ENCODE results near the gene UGT1A3. TPM values are rescaled to one million over a fixed set of nuclear protein-coding genes. Genes with fewer than 3 reads are reported as not detected.

The UGT1A3 gene
- total and polyA plus RNA-seq, 2 experiments from 2014 or later: not detected

GRCh38 chr2:233821196-233821595 is 92.4 kb downstream of the UGT1A3 start:
- TF ChIP-seq EZH2 (IDR thresholded peaks at IDR 0.05; ENCODE audit: borderline replicate concordance) (no peak), EZH2phosphoT487 (IDR thresholded peaks at IDR 0.05; ENCODE audit: low read depth, severe bottlenecking, unreplicated experiment) (no peak), CTCF (IDR thresholded peaks at IDR 0.05; ENCODE audit: poor library complexity) (no peak)
- H3K79me2 ChIP-seq: no peaks in the 10 kb centered on the region
- DNase-seq (ENCODE audit: low spot score): no peak
- H3K4me2 ChIP-seq: no peak overlapping the region
- no peak overlapping the region for H3K27ac ChIP-seq
- H3K4me3 ChIP-seq: no peak overlapping the region
- WGBS (ENCODE audit: low lambda C conversion rate, missing lambda C conversion rate): 85% methylated on average over 3 of the region's 3 CpGs
- no peaks in the 10 kb centered on the region for H3K27me3 ChIP-seq
- no peaks in the 10 kb centered on the region for H4K20me1 ChIP-seq (ENCODE audit: insufficient read depth, poor library complexity, severe bottlenecking)
- no peaks in the 10 kb centered on the region for H3K9me2 ChIP-seq (replicated peaks; ENCODE audit: insufficient read depth)
- H2AFZ ChIP-seq: no peak overlapping the region
- H3K9me3 ChIP-seq (ENCODE audit: low read depth): no peaks in the 10 kb centered on the region
- no peaks in the 10 kb centered on the region for H3K36me3 ChIP-seq (replicated peaks; ENCODE audit: insufficient read depth, low read depth)
- peaks cover 10% of the 10 kb centered on the region for H3K4me1 ChIP-seq (ENCODE audit: insufficient read depth)

GRCh38 chr2:233821709-233822100 is 92.9 kb downstream of the UGT1A3 start:
- 95% methylated on average over 8 of the region's 8 CpGs for WGBS (ENCODE audit: low lambda C conversion rate, missing lambda C conversion rate)
- H3K4me2 ChIP-seq: no peak overlapping the region
- no peak overlapping the region for H2AFZ ChIP-seq
- no peak overlapping the region for H3K4me3 ChIP-seq
- H3K27ac ChIP-seq: no peak overlapping the region
- no peaks in the 10 kb centered on the region for H3K9me3 ChIP-seq (ENCODE audit: low read depth)
- H3K4me1 ChIP-seq (ENCODE audit: insufficient read depth): peaks cover 10% of the 10 kb centered on the region
- no peaks in the 10 kb centered on the region for H3K9me2 ChIP-seq (replicated peaks; ENCODE audit: insufficient read depth)
- H3K79me2 ChIP-seq: no peaks in the 10 kb centered on the region
- no peaks in the 10 kb centered on the region for H3K27me3 ChIP-seq
- no peak for DNase-seq (ENCODE audit: low spot score)
- H3K36me3 ChIP-seq (replicated peaks; ENCODE audit: insufficient read depth, low read depth): no peaks in the 10 kb centered on the region
- no peaks in the 10 kb centered on the region for H4K20me1 ChIP-seq (ENCODE audit: insufficient read depth, poor library complexity, severe bottlenecking)
- TF ChIP-seq EZH2 (IDR thresholded peaks at IDR 0.05; ENCODE audit: borderline replicate concordance): no peak

GRCh38 chr2:233822101-233822771 is 93.4 kb downstream of the UGT1A3 start:
- Histone ChIP-seq H3K27ac (no peak overlapping the region), H3K36me3 (replicated peaks; ENCODE audit: insufficient read depth, low read depth) (no peaks in the 10 kb centered on the region), H4K20me1 (ENCODE audit: insufficient read depth, poor library complexity, severe bottlenecking) (no peaks in the 10 kb centered on the region), H2AFZ (no peak overlapping the region), H3K4me1 (ENCODE audit: insufficient read depth) (peaks cover 6% of the 10 kb centered on the region), H3K4me3 (no peak overlapping the region), H3K79me2 (no peaks in the 10 kb centered on the region), H3K27me3 (no peaks in the 10 kb centered on the region), H3K9me3 (ENCODE audit: low read depth) (no peaks in the 10 kb centered on the region), H3K4me2 (no peak overlapping the region), H3K9me2 (replicated peaks; ENCODE audit: insufficient read depth) (no peaks in the 10 kb centered on the region)
- no peak for DNase-seq (ENCODE audit: low spot score)
- WGBS (ENCODE audit: low lambda C conversion rate, missing lambda C conversion rate): 94% methylated on average over 21 of the region's 21 CpGs
- TF ChIP-seq EZH2phosphoT487 (IDR thresholded peaks at IDR 0.05; ENCODE audit: low read depth, severe bottlenecking, unreplicated experiment) (no peak), CTCF (IDR thresholded peaks at IDR 0.05; ENCODE audit: poor library complexity) (no peak), EZH2 (IDR thresholded peaks at IDR 0.05; ENCODE audit: borderline replicate concordance) (no peak)

Other genes with a start within 250 kb of the UGT1A3 start
- gene USP40, start 162.3 kb upstream of the UGT1A3 start, total RNA-seq: 25.9 and 28.2 TPM in 2 replicates
- gene USP40, start 162.3 kb upstream of the UGT1A3 start, polyA plus RNA-seq: 16.7 and 20.4 TPM in 2 replicates
- 0.08 and 0.10 TPM in 2 replicates for gene UGT1A8, start 111.4 kb upstream of the UGT1A3 start, total RNA-seq
- gene UGT1A8, start 111.4 kb upstream of the UGT1A3 start, polyA plus RNA-seq: not detected in 2 replicates
- gene UGT1A10, start 92.6 kb upstream of the UGT1A3 start, total RNA-seq: not detected in 2 replicates
- gene UGT1A10, start 92.6 kb upstream of the UGT1A3 start, polyA plus RNA-seq: not detected in 2 replicates
- 9.6 and 9.8 TPM in 2 replicates for gene UGT1A9, start 57.1 kb upstream of the UGT1A3 start, total RNA-seq
- gene UGT1A9, start 57.1 kb upstream of the UGT1A3 start, polyA plus RNA-seq: 2.1 and 12.6 TPM in 2 replicates
- 0.07 TPM in 1 of 2 replicates, not detected in the other for gene UGT1A7, start 47.1 kb upstream of the UGT1A3 start, total RNA-seq
- not detected in 2 replicates for gene UGT1A7, start 47.1 kb upstream of the UGT1A3 start, polyA plus RNA-seq
- 3.4 and 3.6 TPM in 2 replicates for gene UGT1A6, start 36.2 kb upstream of the UGT1A3 start, total RNA-seq
- 0.64 and 0.77 TPM in 2 replicates for gene UGT1A6, start 36.2 kb upstream of the UGT1A3 start, polyA plus RNA-seq
- gene UGT1A5, start 16.1 kb upstream of the UGT1A3 start, total RNA-seq: not detected in 2 replicates
- gene UGT1A5, start 16.1 kb upstream of the UGT1A3 start, polyA plus RNA-seq: not detected in 2 replicates
- not detected in 2 replicates for gene UGT1A4, start 10.3 kb upstream of the UGT1A3 start, total RNA-seq
- not detected in 2 replicates for gene UGT1A4, start 10.3 kb upstream of the UGT1A3 start, polyA plus RNA-seq
- 0.53 and 0.60 TPM in 2 replicates for gene UGT1A1, start 31.2 kb downstream of the UGT1A3 start, total RNA-seq
- gene UGT1A1, start 31.2 kb downstream of the UGT1A3 start, polyA plus RNA-seq: 0.51 and 0.91 TPM in 2 replicates
- not detected in 2 replicates for gene MROH2A, start 49.3 kb downstream of the UGT1A3 start, total RNA-seq
- not detected in 2 replicates for gene MROH2A, start 49.3 kb downstream of the UGT1A3 start, polyA plus RNA-seq
- 5.0 and 5.3 TPM in 2 replicates for gene HJURP, start 125.5 kb downstream of the UGT1A3 start, total RNA-seq
- 2.7 and 3.6 TPM in 2 replicates for gene HJURP, start 125.5 kb downstream of the UGT1A3 start, polyA plus RNA-seq
- 0.33 and 0.84 TPM in 2 replicates for gene TRPM8, start 188.3 kb downstream of the UGT1A3 start, total RNA-seq
- 0.16 and 0.33 TPM in 2 replicates for gene TRPM8, start 188.3 kb downstream of the UGT1A3 start, polyA plus RNA-seq